ENCODE measurements around the gene INTS7.
A peak's percentile ranks its signal among the peaks of the same experiment; 100 is the strongest.

The INTS7 gene

GRCh38 chr1:211909395-211909794, 126.0 kb downstream of the INTS7 start:
- DNase-seq (ENCODE audit: low spot score), result no peak

- DNase-seq (ENCODE audit: low spot score), result no peak
Observed at GRCh38 chr1:211908951-211909350, 126.4 kb downstream of the INTS7 start.

GRCh38 chr1:211908453-211908852, 126.9 kb downstream of the INTS7 start:
- DNase-seq (ENCODE audit: low spot score), result no peak

- DNase-seq (ENCODE audit: low spot score), result no peak
Observed at GRCh38 chr1:211903490-211904245, 131.7 kb downstream of the INTS7 start.

GRCh38 chr1:211902624-211903291, 132.6 kb downstream of the INTS7 start:
- DNase-seq (ENCODE audit: low spot score), result no peak

GRCh38 chr1:211901945-211902344, 133.4 kb downstream of the INTS7 start:
- no peak for DNase-seq (ENCODE audit: low spot score)

- no peak for DNase-seq (ENCODE audit: low spot score)
Observed at GRCh38 chr1:211900441-211900840, 134.9 kb downstream of the INTS7 start.

GRCh38 chr1:211896958-211897357, 138.4 kb downstream of the INTS7 start:
- DNase-seq (ENCODE audit: low spot score), result no peak

GRCh38 chr1:211895126-211895759, 140.1 kb downstream of the INTS7 start:
- DNase-seq (ENCODE audit: low spot score), result peak; percentile 20

GRCh38 chr1:211894312-211894711, 141.0 kb downstream of the INTS7 start:
- DNase-seq (ENCODE audit: low spot score), result no peak

GRCh38 chr1:211893260-211893659, 142.1 kb downstream of the INTS7 start:
- DNase-seq (ENCODE audit: low spot score), result no peak

- no peak for DNase-seq (ENCODE audit: low spot score)
Observed at GRCh38 chr1:211892577-211892976, 142.8 kb downstream of the INTS7 start.

- no peak for DNase-seq (ENCODE audit: low spot score)
Observed at GRCh38 chr1:211891708-211892107, 143.6 kb downstream of the INTS7 start.
